ENCODE data around the gene NHLH1. TPM values are rescaled to one million over a fixed set of nuclear protein-coding genes. Genes with fewer than 3 reads are reported as not detected.

Gene NHLH1
- total RNA-seq, 2 experiments from 2014 or later: 0.08 TPM; not detected in 1

DNA sequence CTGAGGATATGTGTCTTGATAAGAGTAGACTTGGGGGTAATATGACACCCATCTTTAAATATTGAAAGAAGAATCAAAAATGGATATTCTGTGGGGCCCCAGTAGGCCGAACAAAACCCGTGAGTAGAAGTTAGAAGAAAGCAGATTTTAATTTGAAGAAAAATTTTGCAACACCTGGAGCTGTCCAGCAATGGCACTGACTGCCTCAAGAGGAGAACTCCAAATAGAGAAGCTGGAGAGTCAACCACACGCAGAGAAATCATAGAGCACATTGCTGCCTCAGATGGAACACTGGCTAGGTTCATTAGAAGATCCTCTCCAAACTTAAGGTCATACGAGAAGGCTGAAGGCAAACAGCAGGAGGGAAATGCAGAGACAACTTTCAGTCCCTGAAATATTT is 6.8 kb downstream of the NHLH1 start:
- H3K27ac Mint-ChIP-seq: no peak overlapping the region
- no peaks in the 10 kb centered on the region for H3K9me3 ChIP-seq (ENCODE audit: control insufficient read depth in 1 of 2, insufficient read depth in 1 of 2, low read length in 2 of 2)
- H3K27me3 ChIP-seq (ENCODE audit: control insufficient read depth in 1 of 2, insufficient read depth in 2 of 2, low read length in 2 of 2): no peaks in the 10 kb centered on the region

DNA sequence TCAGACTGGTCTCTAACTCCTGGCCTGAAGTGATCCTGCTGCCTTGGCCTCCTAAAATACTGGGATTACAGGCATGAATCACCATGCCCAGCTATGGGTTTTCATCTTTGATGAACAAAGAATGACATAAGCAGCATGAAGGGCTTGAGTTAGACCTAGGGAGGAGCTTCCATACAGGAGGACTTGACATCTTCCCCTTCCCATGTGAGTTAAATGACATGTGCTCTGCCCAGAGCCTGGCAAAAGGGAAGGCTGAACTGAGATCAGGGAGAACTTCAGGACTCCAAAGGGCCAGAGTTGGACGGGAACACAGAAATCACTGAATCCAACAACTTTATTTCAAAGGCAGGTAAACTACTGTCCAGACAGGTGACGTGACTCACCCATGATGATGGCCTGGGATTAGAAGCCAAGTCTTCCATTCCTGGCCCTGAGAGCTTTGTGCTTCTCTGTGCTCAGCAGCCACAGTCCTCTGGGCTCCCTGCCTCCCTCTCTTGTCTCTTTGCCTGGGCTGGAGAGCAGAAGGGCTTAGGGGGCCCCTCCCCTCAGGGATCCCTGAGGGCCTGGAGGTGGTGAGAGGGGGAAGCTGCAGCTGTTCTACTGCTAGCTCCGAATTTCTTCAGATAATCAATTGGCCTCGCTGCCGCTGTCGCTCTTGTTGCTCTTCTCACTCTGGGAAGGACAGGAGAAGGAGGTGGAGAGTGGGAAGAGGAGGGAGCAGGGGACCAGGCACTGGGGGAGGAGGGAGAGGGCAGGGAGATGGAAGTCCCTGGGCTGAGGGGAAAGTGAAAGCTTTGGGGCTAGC is 7.6 kb downstream of the NHLH1 start:
- H3K36me3 Mint-ChIP-seq (ENCODE audit: low read depth): no peaks in the 10 kb centered on the region
- intact Hi-C loops (cut with DNase I, micrococcal nuclease): loop anchor here (5.0 to 10.0 kb wide), 4 partner anchors 270 to 580 kb away; no protein-coding TSS in a partner anchor
- no peaks in the 10 kb centered on the region for H3K9me3 ChIP-seq (ENCODE audit: control insufficient read depth in 1 of 2, insufficient read depth in 1 of 2, low read length in 2 of 2)
- DNase-seq: no peak
- H3K27me3 Mint-ChIP-seq: no peaks in the 10 kb centered on the region
- H3K4me3 ChIP-seq (ENCODE audit: low read length): no peak overlapping the region
- TF ChIP-seq, protein P1, sequence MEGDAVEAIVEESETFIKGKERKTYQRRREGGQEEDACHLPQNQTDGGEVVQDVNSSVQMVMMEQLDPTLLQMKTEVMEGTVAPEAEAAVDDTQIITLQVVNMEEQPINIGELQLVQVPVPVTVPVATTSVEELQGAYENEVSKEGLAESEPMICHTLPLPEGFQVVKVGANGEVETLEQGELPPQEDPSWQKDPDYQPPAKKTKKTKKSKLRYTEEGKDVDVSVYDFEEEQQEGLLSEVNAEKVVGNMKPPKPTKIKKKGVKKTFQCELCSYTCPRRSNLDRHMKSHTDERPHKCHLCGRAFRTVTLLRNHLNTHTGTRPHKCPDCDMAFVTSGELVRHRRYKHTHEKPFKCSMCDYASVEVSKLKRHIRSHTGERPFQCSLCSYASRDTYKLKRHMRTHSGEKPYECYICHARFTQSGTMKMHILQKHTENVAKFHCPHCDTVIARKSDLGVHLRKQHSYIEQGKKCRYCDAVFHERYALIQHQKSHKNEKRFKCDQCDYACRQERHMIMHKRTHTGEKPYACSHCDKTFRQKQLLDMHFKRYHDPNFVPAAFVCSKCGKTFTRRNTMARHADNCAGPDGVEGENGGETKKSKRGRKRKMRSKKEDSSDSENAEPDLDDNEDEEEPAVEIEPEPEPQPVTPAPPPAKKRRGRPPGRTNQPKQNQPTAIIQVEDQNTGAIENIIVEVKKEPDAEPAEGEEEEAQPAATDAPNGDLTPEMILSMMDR (IDR thresholded peaks at IDR 0.05): no peak
- ChIA-PET CTCF (no interaction called here), POLR2A (no interaction called here)
- no peak overlapping the region for H3K27ac ChIP-seq (ENCODE audit: low read depth in 1 of 2, low read length in 2 of 2)
- H3K4me3 Mint-ChIP-seq: no peak overlapping the region
- H3K36me3 ChIP-seq (ENCODE audit: insufficient read depth, low read length): no peaks in the 10 kb centered on the region
- no peaks in the 10 kb centered on the region for H3K9me3 Mint-ChIP-seq
- peaks cover 13% of the 10 kb centered on the region for H3K4me1 Mint-ChIP-seq (ENCODE audit: low read depth)
- H3K27me3 ChIP-seq (ENCODE audit: control insufficient read depth in 1 of 2, insufficient read depth in 2 of 2, low read length in 2 of 2): no peaks in the 10 kb centered on the region
- no peak for ATAC-seq (ENCODE audit: poor library complexity)
- peaks cover 12% of the 10 kb centered on the region for H3K4me1 ChIP-seq (ENCODE audit: insufficient read depth, low read length)
- no peak overlapping the region for H3K27ac Mint-ChIP-seq

More for the DNA sequence above, 6.8 kb downstream of the NHLH1 start:
- intact Hi-C loops (cut with DNase I, micrococcal nuclease): loop anchor here (10.0 kb wide), 2 partner anchors 269 to 579 kb away; no protein-coding TSS in a partner anchor
- CTCF ChIA-PET: interaction anchor here (0.7 kb wide), 1 partner anchor 217 kb away, joined by 3 read pairs; no protein-coding TSS in a partner anchor
- DNase-seq (no peak), ATAC-seq (ENCODE audit: poor library complexity) (no peak)
- Mint-ChIP-seq H3K9me3 (no peaks in the 10 kb centered on the region), H3K27me3 (no peaks in the 10 kb centered on the region), H3K36me3 (ENCODE audit: low read depth) (no peaks in the 10 kb centered on the region), H3K4me3 (no peak overlapping the region), H3K4me1 (ENCODE audit: low read depth) (peaks cover 13% of the 10 kb centered on the region)
- Histone ChIP-seq H3K4me3 (ENCODE audit: low read length) (no peak overlapping the region), H3K27ac (ENCODE audit: low read depth in 1 of 2, low read length in 2 of 2) (no peak overlapping the region), H3K36me3 (ENCODE audit: insufficient read depth, low read length) (no peaks in the 10 kb centered on the region), H3K4me1 (ENCODE audit: insufficient read depth, low read length) (peaks cover 12% of the 10 kb centered on the region)
- POLR2A ChIA-PET: interaction anchor here (0.6 kb wide), 1 partner anchor 273 kb away, joined by 4 read pairs; no protein-coding TSS in a partner anchor
- TF ChIP-seq, protein P1 (IDR thresholded peaks at IDR 0.05): no peak

DNA sequence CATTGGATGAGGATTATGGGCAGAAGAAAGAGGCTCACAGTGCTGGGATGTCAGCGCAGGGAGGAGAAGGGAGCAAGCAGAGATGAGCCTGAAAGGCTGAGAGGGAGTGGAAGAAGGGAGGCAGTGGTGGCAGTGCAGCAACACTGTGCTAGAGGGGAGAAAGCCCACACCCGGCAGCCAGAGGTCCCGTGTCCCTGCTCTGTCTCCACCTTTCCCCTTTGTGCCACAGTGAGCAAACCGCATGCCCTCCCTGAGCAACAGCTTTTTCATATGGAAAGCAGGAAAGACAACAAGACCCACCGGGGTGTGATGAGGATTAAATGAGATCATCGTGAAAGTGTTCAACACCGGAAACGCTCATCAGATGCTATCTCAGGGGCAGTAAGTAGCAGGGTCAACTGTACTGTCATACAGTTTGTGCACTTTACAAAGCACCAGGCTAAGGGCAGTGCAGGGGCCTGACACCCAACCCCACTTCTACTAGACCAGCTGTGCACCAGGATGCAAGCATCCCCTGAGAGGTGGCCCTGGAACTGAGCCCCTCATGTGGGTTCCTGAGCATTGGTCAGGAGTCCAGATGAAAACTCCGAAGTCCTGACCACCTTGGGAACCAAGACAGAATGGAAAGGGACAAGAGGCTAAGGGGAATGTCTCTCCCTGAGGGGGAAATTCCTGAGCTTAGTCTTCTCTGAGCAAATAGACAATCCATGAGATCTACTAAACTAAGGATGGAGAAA is 9.1 kb downstream of the NHLH1 start:
- H3K4me1 Mint-ChIP-seq (ENCODE audit: low read depth): peaks cover 13% of the 10 kb centered on the region
- CTCF ChIA-PET: interaction anchor here (1.1 to 2.6 kb wide), 4 partner anchors 13 to 275 kb away, joined by 3 to 8 read pairs (median 6); no protein-coding TSS in a partner anchor

More for the DNA sequence above, 9.1 kb downstream of the NHLH1 start:
- ATAC-seq (ENCODE audit: poor library complexity) (peak; percentile 32), DNase-seq (peak in 2 of 14 experiments; percentile 13 to 36)
- peaks cover 12% of the 10 kb centered on the region for H3K4me1 ChIP-seq (ENCODE audit: insufficient read depth, low read length)
- no peak overlapping the region for H3K4me3 ChIP-seq (ENCODE audit: low read length)
- H3K27ac Mint-ChIP-seq: no peak overlapping the region
- intact Hi-C loops (cut with DNase I, micrococcal nuclease): loop anchor here (1.0 to 10.0 kb wide), 6 partner anchors 183 to 581 kb away; no protein-coding TSS in a partner anchor
- H3K36me3 ChIP-seq (ENCODE audit: insufficient read depth, low read length): no peaks in the 10 kb centered on the region
- no peaks in the 10 kb centered on the region for H3K9me3 Mint-ChIP-seq
- no peaks in the 10 kb centered on the region for H3K27me3 ChIP-seq (ENCODE audit: control insufficient read depth in 1 of 2, insufficient read depth in 2 of 2, low read length in 2 of 2)
- TF ChIP-seq, protein P1 (IDR thresholded peaks at IDR 0.05): no peak
- POLR2A ChIA-PET: interaction anchor here (0.7 to 1.5 kb wide), 5 partner anchors 12 to 278 kb away, joined by 3 to 5 read pairs (median 3); partner anchors contain the start of gene IGSF8
- H3K27me3 Mint-ChIP-seq: no peaks in the 10 kb centered on the region
- H3K4me3 Mint-ChIP-seq: peak overlapping the region; percentile 15
- no peaks in the 10 kb centered on the region for H3K36me3 Mint-ChIP-seq (ENCODE audit: low read depth)
- no peaks in the 10 kb centered on the region for H3K9me3 ChIP-seq (ENCODE audit: control insufficient read depth in 1 of 2, insufficient read depth in 1 of 2, low read length in 2 of 2)
- H3K27ac ChIP-seq (ENCODE audit: low read depth in 1 of 2, low read length in 2 of 2): no peak overlapping the region

All from CD4-positive, alpha-beta T cell (primary cell).